Activated gamma-delta T cell treated with Interleukin-2 at 50 U/mL for 16 hours (primary cell): ENCODE results near the gene KRT8.
"Not testable (repeated sequence)": the region's sequence is repeated elsewhere in the genome, so short reads cannot be mapped to it uniquely, and the experiment has no call there.

Source experiments
- DNase-seq: peaks from one replicate; pipeline ENCODE4 v3.0.0-alpha.2; 2020

KRT8 gene

DNA sequence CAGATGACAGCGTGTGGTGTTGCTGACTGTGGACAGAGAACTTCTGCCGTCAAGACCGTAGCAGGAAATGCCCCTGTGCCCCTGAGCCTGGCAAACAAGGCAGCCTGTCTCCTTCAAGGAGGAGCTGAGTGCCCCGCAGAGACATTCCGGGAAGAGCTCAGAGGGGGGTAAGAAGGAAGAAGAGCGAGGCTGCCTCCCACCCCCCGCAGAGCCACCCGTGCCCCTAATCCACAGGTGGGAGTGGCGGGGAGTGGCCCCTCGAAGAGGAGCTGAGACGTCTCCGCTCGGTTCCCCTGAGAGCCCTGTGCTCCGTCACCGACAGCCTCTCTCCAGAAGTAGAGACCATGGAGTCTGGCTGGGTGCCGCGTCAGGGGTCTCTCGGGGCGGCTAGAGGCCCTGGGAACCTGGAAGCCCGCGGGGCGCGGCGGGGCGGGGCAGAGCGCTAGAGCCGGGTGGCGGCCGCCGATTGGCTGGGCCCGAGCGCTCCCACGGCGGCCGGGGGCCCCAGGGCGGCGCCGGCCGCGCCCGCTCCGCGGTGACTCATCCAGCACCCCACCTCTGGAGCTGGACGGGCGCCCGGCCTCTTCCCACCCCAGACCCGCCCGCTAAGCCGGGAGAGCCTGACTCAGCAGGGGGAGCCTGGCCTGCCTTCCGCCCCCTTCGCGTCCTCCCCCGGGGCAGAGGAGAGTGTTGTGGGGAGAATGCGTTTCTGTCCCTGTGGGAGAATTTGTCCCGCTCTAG lies 30.9 kb downstream of the KRT8 start:
- DNase-seq, result peak; percentile 31

DNA sequence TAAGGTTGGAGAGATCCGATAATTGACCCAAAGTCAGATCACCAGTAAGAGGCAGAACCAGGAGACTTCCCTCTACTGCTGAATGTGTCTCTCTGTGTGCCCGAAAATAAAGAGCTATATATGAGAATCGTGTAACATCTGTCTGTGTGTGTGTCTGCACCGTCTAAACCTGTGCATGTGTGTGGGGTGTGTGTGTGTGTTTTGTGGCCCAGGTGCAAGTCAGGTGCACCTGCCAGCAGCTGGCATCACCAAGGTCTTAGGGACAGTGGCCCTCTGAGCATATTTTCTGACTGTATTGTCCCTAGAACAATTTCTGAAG lies 31.4 kb downstream of the KRT8 start:
- DNase-seq, result no peak

GRCh38 chr12:52872644-52873389 lies 32.1 kb downstream of the KRT8 start:
- no peak for DNase-seq

GRCh38 chr12:52871291-52872039 lies 33.4 kb downstream of the KRT8 start:
- DNase-seq, result no peak

- peak; percentile 76 for DNase-seq
Observed at GRCh38 chr12:52870361-52871290, 34.2 kb downstream of the KRT8 start.

GRCh38 chr12:52867642-52868041 lies 37.2 kb downstream of the KRT8 start:
- DNase-seq, result no peak

DNA sequence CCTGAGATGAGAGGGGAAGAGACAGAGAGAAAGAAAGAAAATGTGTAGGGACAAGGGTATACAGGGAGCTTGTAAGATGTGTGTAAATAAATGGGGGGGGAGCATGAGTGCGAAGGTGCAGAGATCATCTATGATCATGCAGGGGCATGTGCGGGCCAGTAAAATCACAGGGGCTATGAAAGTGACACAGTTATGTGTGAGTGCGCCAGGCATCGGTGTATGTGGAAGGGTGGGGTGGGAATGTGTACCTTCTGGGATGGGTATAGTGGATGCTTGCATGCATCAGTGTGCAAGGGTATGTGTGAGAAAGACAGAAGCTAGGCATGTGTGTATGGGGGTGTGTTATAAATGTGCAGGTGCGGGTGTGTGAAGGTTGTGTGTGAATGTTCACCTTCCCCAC lies 37.7 kb downstream of the KRT8 start:
- no peak for DNase-seq

DNA sequence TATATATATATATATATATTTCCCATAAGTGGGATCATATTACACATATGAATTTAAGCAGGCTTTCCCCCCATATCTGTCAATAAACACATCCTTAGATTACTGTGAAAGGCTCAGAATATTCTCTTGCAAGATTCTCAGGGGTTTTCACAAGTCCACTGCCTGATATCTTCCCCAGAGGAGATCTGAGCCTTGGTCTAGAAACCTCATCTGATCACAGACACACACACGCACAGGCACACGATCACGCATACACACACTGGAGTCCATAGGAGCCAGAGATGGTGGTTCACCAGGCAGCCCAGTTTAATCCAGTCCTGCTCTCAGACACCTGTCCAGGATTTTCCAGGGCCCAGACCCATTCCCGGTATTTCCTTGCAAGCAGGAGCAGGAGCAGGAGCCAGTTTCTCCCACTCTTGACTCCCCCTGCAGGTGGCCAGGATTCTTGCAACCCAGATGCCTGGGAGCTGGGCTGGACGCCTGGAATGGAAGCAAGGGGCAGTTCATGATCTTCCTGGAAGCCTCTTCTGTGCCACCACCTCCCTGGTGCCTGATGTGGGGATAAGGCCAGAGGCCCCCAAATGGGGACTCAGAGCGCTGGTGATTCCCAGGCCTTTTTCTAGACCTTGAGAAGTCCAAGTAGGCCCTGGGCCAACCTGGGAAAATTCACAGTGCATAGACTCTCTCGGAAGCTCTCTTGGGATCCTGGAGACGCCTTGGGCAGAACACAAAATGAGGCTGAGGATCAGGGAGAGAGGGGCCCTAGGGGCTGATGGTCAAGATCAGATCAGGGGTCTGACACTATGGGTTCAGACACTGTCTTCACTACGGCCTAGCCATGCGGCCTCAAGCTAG lies 39.6 kb downstream of the KRT8 start:
- no peak for DNase-seq

- DNase-seq, result no peak
Observed at GRCh38 chr12:52862023-52862422, 42.9 kb downstream of the KRT8 start.

DNA sequence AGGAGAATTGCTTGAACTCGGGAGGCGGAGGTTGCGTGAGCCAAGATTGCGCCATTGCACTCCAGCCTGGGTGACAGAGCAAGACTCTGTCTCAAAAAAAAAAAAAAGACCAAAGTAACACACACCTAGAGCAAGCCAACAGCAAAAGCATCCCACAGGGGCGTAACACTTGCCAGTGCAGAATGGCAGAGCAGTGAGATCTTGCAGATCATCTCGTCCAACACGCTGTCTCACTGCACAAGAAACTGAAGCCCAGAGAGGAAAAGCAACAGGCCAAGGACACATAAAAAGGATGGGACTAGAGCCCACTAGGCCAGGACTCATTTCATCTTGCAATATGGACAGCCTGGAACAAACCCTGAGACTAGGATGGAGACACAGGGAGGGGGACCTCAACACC lies 43.4 kb downstream of the KRT8 start:
- DNase-seq, result no peak

GRCh38 chr12:52860102-52860823 lies 44.6 kb downstream of the KRT8 start:
- no peak for DNase-seq

GRCh38 chr12:52857500-52857899 lies 47.4 kb downstream of the KRT8 start:
- DNase-seq, result no peak

DNA sequence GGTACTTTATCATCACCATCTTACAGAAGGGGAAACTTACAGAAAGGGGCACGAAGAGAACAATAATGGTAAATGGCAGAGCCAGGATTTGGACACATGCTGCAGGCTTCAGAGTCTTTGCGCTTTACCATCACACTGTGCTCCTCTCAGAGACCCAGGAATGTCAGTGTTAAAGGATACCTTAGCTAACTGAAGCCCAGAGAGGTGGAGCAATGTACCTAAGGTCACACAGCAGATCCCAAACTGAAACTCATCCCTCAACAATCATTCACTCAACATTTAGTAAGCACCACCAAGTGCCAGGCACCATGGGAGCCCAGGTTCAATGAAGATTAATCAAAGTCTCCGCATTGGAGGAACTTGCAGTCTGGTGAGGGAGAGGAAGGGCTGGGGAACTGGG lies 48.1 kb downstream of the KRT8 start:
- DNase-seq, result no peak

- DNase-seq, result not testable (repeated sequence)
Observed at GRCh38 chr12:52856077-52856476, 48.8 kb downstream of the KRT8 start.

DNA sequence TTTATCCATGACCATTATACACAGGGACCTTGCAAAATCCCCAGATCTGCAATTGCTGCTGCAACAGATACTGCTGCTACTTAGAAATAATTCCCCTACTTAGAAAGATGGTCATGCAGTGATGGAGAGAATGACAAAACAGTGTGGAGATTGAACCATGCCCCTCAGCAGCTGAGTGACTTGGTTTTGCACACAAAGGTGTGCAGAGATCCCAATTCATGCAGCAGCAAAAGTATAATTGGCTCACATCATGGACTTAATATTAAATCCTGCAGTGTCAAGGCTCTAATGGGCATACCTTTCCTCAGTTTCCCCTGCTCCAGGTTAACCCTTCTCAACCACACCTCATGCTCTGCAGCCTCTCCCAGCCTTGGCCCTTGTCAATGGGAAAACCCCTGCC lies 53.1 kb downstream of the KRT8 start:
- no peak for DNase-seq

DNA sequence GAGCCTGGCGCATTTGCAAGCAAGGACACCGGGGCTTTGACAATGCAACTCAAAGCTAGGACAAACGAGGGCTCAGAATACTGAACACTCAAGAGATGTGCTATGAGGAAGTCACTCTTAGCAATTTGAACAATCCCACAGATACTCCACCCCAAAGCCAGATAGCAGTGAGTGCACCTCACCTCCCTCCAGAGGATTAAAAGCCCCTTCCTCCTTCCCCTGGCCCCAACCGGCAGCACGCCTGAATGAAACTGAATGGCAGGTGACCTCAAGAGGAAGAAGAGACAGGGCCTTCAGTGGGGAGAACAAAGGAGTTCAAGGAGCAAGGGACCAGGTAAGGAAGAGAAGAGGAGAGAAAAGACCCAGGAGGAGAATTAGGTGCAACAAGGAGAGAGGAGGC lies 54.2 kb downstream of the KRT8 start:
- no peak for DNase-seq

DNA sequence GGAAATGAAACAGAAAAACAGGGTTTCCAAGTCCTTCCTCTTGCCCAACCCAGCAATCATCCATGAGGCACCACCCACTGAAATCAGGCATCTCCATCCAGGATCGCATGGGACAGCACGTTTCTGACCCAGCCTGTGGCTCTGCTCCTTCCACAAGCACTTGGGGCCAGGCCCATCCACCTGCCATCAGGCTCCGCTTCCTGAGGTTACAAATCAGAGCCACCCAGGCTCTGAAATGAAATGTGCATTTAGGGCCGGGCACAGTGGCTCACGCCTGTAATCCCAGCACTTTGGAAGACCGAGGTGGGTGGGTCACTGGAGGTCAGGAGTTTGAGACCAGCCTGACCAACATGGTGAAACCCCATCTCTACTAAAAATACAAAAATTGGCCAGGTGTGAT lies 55.4 kb downstream of the KRT8 start:
- no peak for DNase-seq

GRCh38 chr12:52848661-52849255 lies 56.1 kb downstream of the KRT8 start, which contains the start of gene KRT78:
TSS of gene KRT78 (minus strand) at chr12:52848994. CDS start at chr12:52848930, 64 bp downstream.
- DNase-seq, result no peak

- DNase-seq, result no peak
Observed at GRCh38 chr12:52847335-52848102, 57.4 kb downstream of the KRT8 start.
